GM12878 (cell line): ENCODE data around the gene RASAL1. TPM values are rescaled to one million over a fixed set of nuclear protein-coding genes. Genes with fewer than 3 reads are reported as not detected.
"Not testable (repeated sequence)": the region's sequence is repeated elsewhere in the genome, so short reads cannot be mapped to it uniquely, and the experiment has no call there.

Experiments used
- ATAC-seq: fragments of 200-7000 bp; cut with Tn5 transposase; 3 replicates; pipeline ENCODE4 v1.9.1; 2020; ENCODE audit warnings: mild to moderate bottlenecking, moderate library complexity
- BruUV-seq: library from RNA; stranded (reverse); fragments of 400-500 nt; replicated peaks from 2 replicates; lab custom pipeline; 2021; lab: Mats Ljungman, UMichigan
- CTCF ChIA-PET: fragments of 300-600 bp; sonication (Branson Sonifier 250); formaldehyde crosslinking; extraction: SDS; loops from one replicate; lab custom pipeline; 2021; ENCODE audit warnings: inconsistent platforms; lab: Yijun Ruan, JAX
- POLR2A ChIA-PET: fragments of 350-600 bp; formaldehyde crosslinking; extraction: SDS; loops from one replicate; lab custom pipeline; 2021; ENCODE audit warnings: inconsistent platforms; lab: Charles Lee
- RAD21 ChIA-PET: fragments of 300-600 bp; sonication (Branson Sonifier 250); formaldehyde crosslinking; loops from one replicate; lab custom pipeline; 2023; ENCODE audit warnings: antibody characterized with exemption; ENCODE audit not compliant: unreplicated experiment; lab: Charles Lee
- SMC1A ChIA-PET: fragments of 300-600 bp; sonication (Branson Sonifier 250); formaldehyde crosslinking; loops from one replicate; lab custom pipeline; 2023; ENCODE audit not compliant: unreplicated experiment, uncharacterized antibody; lab: Charles Lee
- DNase-seq: peaks from one replicate; pipeline ENCODE4 v3.0.0-alpha.2; 2011; ENCODE audit warnings: low read depth, low spot score
- FAIRE-seq: peaks from 3 replicates; lab custom pipeline; 2011; peaks lifted over from hg19 to GRCh38; lab: Jason Lieb, UNC
- H2AFZ ChIP-seq: 2 replicates; pipeline ENCODE4 v1.6.0; 2011; ENCODE audit warnings: low read depth, low read length, control low read depth; ENCODE audit not compliant: control insufficient read depth
- H3K27ac ChIP-seq: 2 replicates; pipeline ENCODE4 v1.5.1; 2011; ENCODE audit warnings: control low read depth; ENCODE audit not compliant: control insufficient read depth, insufficient read depth
- H3K27me3 ChIP-seq, 2 experiments: replicated peaks in 1 of 2; 2 replicates each; pipeline versions ENCODE4 v1.6.0 to v1.6.1; 2011; ENCODE audit warnings: low read length in 1 of 2; ENCODE audit not compliant: control insufficient read depth in 2 of 2, insufficient read depth in 2 of 2
- H3K36me3 ChIP-seq, 2 experiments: 2 replicates each; pipeline ENCODE4 v1.5.1; 2011; ENCODE audit warnings: low read length in 1 of 2; ENCODE audit not compliant: control insufficient read depth in 2 of 2, insufficient read depth in 2 of 2
- H3K4me1 ChIP-seq: 2 replicates; pipeline ENCODE4 v1.6.1; 2011; ENCODE audit warnings: mild to moderate bottlenecking, low read length, moderate library complexity, mixed read lengths; ENCODE audit not compliant: control insufficient read depth, insufficient read depth
- H3K4me2 ChIP-seq: 2 replicates; pipeline ENCODE4 v1.6.0; 2011; ENCODE audit warnings: control low read depth; ENCODE audit not compliant: control insufficient read depth, insufficient read depth
- H3K4me3 ChIP-seq: fragments of 200-600 bp; sonication (generic); 2 replicates; pipeline ENCODE4 v1.5.1; 2016
- H3K79me2 ChIP-seq: 2 replicates; pipeline ENCODE4 v1.6.0; 2011; ENCODE audit warnings: low read length; ENCODE audit not compliant: control insufficient read depth, insufficient read depth
- H3K9ac ChIP-seq: 2 replicates; pipeline ENCODE4 v1.8.0; 2011; ENCODE audit warnings: low read length, control low read depth, mixed read lengths; ENCODE audit not compliant: control insufficient read depth, insufficient read depth
- H3K9me3 ChIP-seq: replicated peaks from 3 replicates; pipeline ENCODE4 v1.5.1; 2011; ENCODE audit warnings: mild to moderate bottlenecking, low read length; ENCODE audit not compliant: control insufficient read depth, insufficient read depth
- H4K20me1 ChIP-seq: 2 replicates; pipeline ENCODE4 v1.6.0; 2011; ENCODE audit not compliant: control insufficient read depth, insufficient read depth
- CBFB ChIP-seq: IDR thresholded peaks from 2 replicates; pipeline ENCODE4 v1.6.1; 2016; ENCODE audit warnings: antibody characterized with exemption, low read depth
- GATAD2B ChIP-seq: fragments of 450-650 bp; conservative IDR thresholded peaks from 2 replicates; pipeline ENCODE4 v1.6.1; 2017; ENCODE audit warnings: low read depth, mild to moderate bottlenecking, moderate library complexity
- JUNB ChIP-seq: IDR thresholded peaks from 2 replicates; pipeline ENCODE4 v1.6.1; 2016; ENCODE audit warnings: antibody characterized with exemption, mild to moderate bottlenecking
- LARP7 ChIP-seq: fragments of 450-650 bp; IDR thresholded peaks from 2 replicates; pipeline ENCODE4 v1.6.1; 2017; ENCODE audit warnings: mild to moderate bottlenecking
- SPI1 ChIP-seq: IDR thresholded peaks from 2 replicates; pipeline ENCODE4 v1.6.1; 2011; ENCODE audit warnings: low read depth, mild to moderate bottlenecking, low read length, moderate library complexity, borderline replicate concordance; ENCODE audit not compliant: insufficient read depth
- whole genome bisulfite sequencing: methylation state at CpG from one replicate; pipeline ENCODE4 v1.1.6; 2016; ENCODE audit warnings: low lambda C conversion rate; ENCODE audit not compliant: insufficient replicate concordance, insufficient coverage; ENCODE audit errors: missing lambda C conversion rate; 5-methylcytosine and 5-hydroxymethylcytosine counted together
- in situ Hi-C: fragments of 300-500 bp; cut with MboI; formaldehyde crosslinking; loops from 9 replicates; pipeline ENCODE4 v1.14.3; 2018; ENCODE audit warnings: mixed read lengths
- intact Hi-C: fragments of 100-400 bp; cut with micrococcal nuclease; formaldehyde crosslinking; loops from one replicate; pipeline ENCODE4 v1.14.2; 2022; ENCODE audit not compliant: unreplicated experiment
- polyA plus RNA-seq, 11 experiments: library from polyadenylated mRNA; depleted of rRNA in 4 of 11; unstranded in 6 of 11; stranded (reverse) in 5 of 11; fragments of >200 nt; fragmentation: Nextera tagmentation in 4 of 11; fragmentation: Illumina TruSeq in 1 of 11; extraction: Ambion mirVana in 4 of 11; extraction: Trizol in 1 of 11; gene quantifications; 1 replicate in 1 of 11; 2 replicates in 10 of 11; pipeline versions ENCODE4 v1.2.1 to v1.2.3, GENCODE V29; 2011 to 2016; ENCODE audit warnings: inconsistent platforms in 2 of 11, missing spikeins in 2 of 11, low read depth in 1 of 11
- total RNA-seq, 4 experiments: library from RNA; depleted of rRNA in 3 of 4; stranded (reverse); fragments of >200 nt in 3 of 4; fragmentation: Illumina TruSeq in 1 of 4; extraction: Trizol in 1 of 4; gene quantifications; 2 replicates each; pipeline versions ENCODE4 v1.2.1 to v1.2.3, GENCODE V29; 2013 to 2021

Gene RASAL1
- total and polyA plus RNA-seq, 10 of the 15 experiments (the other 5 are each of a cell fraction or from before 2014, with no cell fraction given), result 0.12 to 1.0 (median 0.52) TPM; not detected in 6

GRCh38 chr12:113117684-113118083 is 17.9 kb downstream of the RASAL1 start:
- WGBS, result under 1% methylated on average over 8 of the region's 8 CpGs

GRCh38 chr12:113116875-113117274 is 18.7 kb downstream of the RASAL1 start:
- Histone ChIP-seq H3K9me3 (no peaks in the 10 kb centered on the region), H2AFZ (no peak overlapping the region), H3K27ac (no peak overlapping the region), H3K27me3 (no peaks in the 10 kb centered on the region; a peak in 3 of 4 replicates), H3K79me2 (no peaks in the 10 kb centered on the region), H4K20me1 (no peaks in the 10 kb centered on the region), H3K4me2 (no peak overlapping the region), H3K36me3 (no peaks in the 10 kb centered on the region), H3K9ac (no peak overlapping the region), H3K4me1 (no peaks in the 10 kb centered on the region), H3K4me3 (no peak overlapping the region)
- ChIA-PET SMC1A (interaction anchor here (1.2 kb wide), 1 partner anchor 37 kb away, joined by 5 read pairs; no protein-coding TSS in a partner anchor), RAD21 (no interaction called here), POLR2A (no interaction called here), CTCF (interaction anchor here (1.1 kb wide), 1 partner anchor 36 kb away, joined by 3 read pairs; no protein-coding TSS in a partner anchor)
- no peak for TF ChIP-seq LARP7
- no peak for TF ChIP-seq SPI1
- no peak for TF ChIP-seq GATAD2B
- TF ChIP-seq JUNB, result no peak
- TF ChIP-seq CBFB, result no peak
- FAIRE-seq (no peak), DNase-seq (no peak), ATAC-seq (no peak)
- no TSS peak for BruUV-seq
- intact Hi-C loops (no loop called here), in situ Hi-C loops (no loop called here)
- 38% methylated on average over 6 of the region's 6 CpGs for WGBS

More at GRCh38 chr12:113117684-113118083, 17.9 kb downstream of the RASAL1 start:
- ATAC-seq, in situ Hi-C loops, H3K79me2 ChIP-seq, intact Hi-C loops, RAD21 ChIA-PET, H3K36me3 ChIP-seq, H2AFZ ChIP-seq, FAIRE-seq, H3K9ac ChIP-seq, H3K27me3 ChIP-seq, DNase-seq, H3K4me1 ChIP-seq, H4K20me1 ChIP-seq, H3K27ac ChIP-seq, POLR2A ChIA-PET, H3K4me2 ChIP-seq, BruUV-seq, H3K9me3 ChIP-seq, H3K4me3 ChIP-seq: not testable (repeated sequence)
- ChIA-PET SMC1A (interaction anchor here (1.2 kb wide), 1 partner anchor 36 kb away, joined by 5 read pairs; no protein-coding TSS in a partner anchor), CTCF (interaction anchor here (1.1 kb wide), 1 partner anchor 35 kb away, joined by 3 read pairs; no protein-coding TSS in a partner anchor)
